Spleen (tissue), 7 donors: ENCODE data around the gene PAQR4.

Experiments
- CTCF ChIP-seq, 11 experiments: fragments of 200-600 bp in 7 of 11; fragments of 450-650 bp in 4 of 11; sonication (generic) in 4 of 11; IDR thresholded peaks in 8 of 11; conservative IDR thresholded peaks in 3 of 11; 1 replicate in 7 of 11; 2 replicates in 4 of 11; pipeline versions ENCODE4 v1.4.0 to v1.8.0; 2016 to 2021; ENCODE audit warnings: antibody characterized with exemption in 11 of 11, inconsistent platforms in 4 of 11, mild to moderate bottlenecking in 1 of 11
- POLR2A ChIP-seq, 3 donors: fragments of 450-650 bp; IDR thresholded peaks; one replicate each; pipeline ENCODE4 v1.5.1; 2017; ENCODE audit warnings: antibody characterized with exemption in 3 of 3, mild to moderate bottlenecking in 1 of 3
- POLR2AphosphoS5 ChIP-seq, 3 donors: sonication (generic); formaldehyde crosslinking; IDR thresholded peaks; one replicate each; pipeline ENCODE4 v1.5.1; 2017; ENCODE audit warnings: antibody characterized with exemption in 3 of 3
- donor health status: DM: no; HTN: no; CAD: no; lungs with moderate emphysema.
- donor health status: DM: no; HTN: no; CAD: no.
- donor health status: DM: no; HTN: no; CAD: no.

GRCh38 chr16:3012246-3012645, 43.1 kb downstream of the PAQR4 start:
- TF ChIP-seq POLR2AphosphoS5 (IDR thresholded peaks at IDR 0.05) (no peak), CTCF (IDR thresholded peaks at IDR 0.05 in 8 of 11, conservative IDR thresholded peaks at IDR 0.05 in 3 of 11) (no peak), POLR2A (IDR thresholded peaks at IDR 0.05) (no peak)
